OCI-LY7 (cell line): Measurements from ENCODE around the gene FBXO40. TPM values are rescaled to one million over a fixed set of nuclear protein-coding genes. Genes with fewer than 3 reads are reported as not detected.

ENCODE experiments used
- BruUV-seq: library from RNA; stranded (reverse); fragments of 400-500 nt; replicated peaks from 2 replicates; lab custom pipeline; 2021; lab: Mats Ljungman, UMichigan
- CTCF ChIA-PET: fragments of 300-600 bp; sonication (Branson Sonifier 250); formaldehyde crosslinking; loops from one replicate; lab custom pipeline; 2022; ENCODE audit warnings: antibody characterized with exemption; ENCODE audit not compliant: unreplicated experiment; lab: Charles Lee
- POLR2A ChIA-PET: fragments of 300-600 bp; sonication (Branson Sonifier 250); formaldehyde crosslinking; loops from one replicate; lab custom pipeline; 2022; ENCODE audit warnings: antibody characterized with exemption; lab: Charles Lee
- DNase-seq: peaks from one replicate; pipeline ENCODE4 v3.0.0-alpha.2; 2015; ENCODE audit warnings: low spot score
- H2AFZ ChIP-seq: fragments of 200-600 bp; sonication (generic), shearing (Covaris generic); 2 replicates; pipeline ENCODE4 v1.6.1; 2014; ENCODE audit warnings: mild to moderate bottlenecking, antibody characterized with exemption, low read length, moderate library complexity
- H3K27ac ChIP-seq: fragments of 200-600 bp; sonication (generic); 2 replicates; pipeline ENCODE4 v1.5.1; 2014; ENCODE audit warnings: mixed run types, low read depth, mild to moderate bottlenecking, moderate library complexity, low read length, inconsistent platforms; ENCODE audit not compliant: poor library complexity, severe bottlenecking
- H3K36me3 ChIP-seq: fragments of 200-600 bp; sonication (generic); 2 replicates; pipeline ENCODE4 v1.6.1; 2014; ENCODE audit warnings: mild to moderate bottlenecking, antibody characterized with exemption, low read length, moderate library complexity, mixed read lengths; ENCODE audit not compliant: insufficient read depth
- H3K4me1 ChIP-seq: fragments of 200-600 bp; sonication (generic); 2 replicates; pipeline ENCODE4 v1.5.1; 2014; ENCODE audit warnings: mild to moderate bottlenecking, low read length; ENCODE audit not compliant: insufficient read depth, poor library complexity, severe bottlenecking
- H3K4me2 ChIP-seq: fragments of 200-600 bp; sonication (generic); 2 replicates; pipeline ENCODE4 v1.6.1; 2014; ENCODE audit warnings: mild to moderate bottlenecking, low read length
- H3K4me3 ChIP-seq: fragments of 200-600 bp; sonication (generic); 2 replicates; pipeline ENCODE4 v1.5.1; 2014; ENCODE audit warnings: mild to moderate bottlenecking, low read depth, low read length; ENCODE audit not compliant: poor library complexity, severe bottlenecking
- H3K79me2 ChIP-seq: fragments of 200-600 bp; sonication (generic); 2 replicates; pipeline ENCODE4 v1.6.1; 2016; ENCODE audit warnings: low read depth, mild to moderate bottlenecking, low read length, moderate library complexity, mixed read lengths; ENCODE audit not compliant: insufficient read depth
- H3K9me2 ChIP-seq: fragments of 200-600 bp; sonication (generic); 2 replicates; pipeline ENCODE4 v1.6.1; 2016; ENCODE audit warnings: mild to moderate bottlenecking, low read length, mixed read lengths; ENCODE audit not compliant: insufficient read depth
- H3K9me3 ChIP-seq: fragments of 200-600 bp; sonication (generic); 2 replicates; pipeline ENCODE4 v1.6.1; 2014; ENCODE audit warnings: mild to moderate bottlenecking, mixed run types, low read length, mixed read lengths
- H4K20me1 ChIP-seq: fragments of 200-600 bp; sonication (generic); 2 replicates; pipeline ENCODE4 v1.6.1; 2014; ENCODE audit warnings: mild to moderate bottlenecking, antibody characterized with exemption, low read length, moderate library complexity, mixed read lengths; ENCODE audit not compliant: insufficient read depth
- EZH2phosphoT487 ChIP-seq: fragments of 200-600 bp; sonication (generic); IDR thresholded peaks from 2 replicates; pipeline ENCODE4 v1.6.1; 2018; ENCODE audit warnings: low read depth, borderline replicate concordance, mild to moderate bottlenecking, mixed run types, antibody characterized with exemption, low read length, moderate library complexity, mixed read lengths
- intact Hi-C: fragments of 100-400 bp; cut with micrococcal nuclease; formaldehyde crosslinking; loops from one replicate; pipeline ENCODE4 v1.10.0; 2022; ENCODE audit not compliant: unreplicated experiment
- total RNA-seq, 2 experiments: library from RNA; depleted of rRNA in 1 of 2; stranded (reverse); fragments of >200 nt in 1 of 2; shearing (Covaris generic) in 1 of 2; gene quantifications; 2 replicates each; pipeline ENCODE4 v1.2.3, GENCODE V29; 2014 to 2022
- TF ChIP-seq, protein P1 (sequence below): fragments of 200-600 bp; sonication (generic); conservative IDR thresholded peaks from 2 replicates; pipeline ENCODE4 v1.5.1; 2014; ENCODE audit warnings: mild to moderate bottlenecking, antibody characterized with exemption, low read length, moderate library complexity, mixed read lengths

FBXO40 gene
- total RNA-seq, 2 experiments from 2014 or later, result not detected

GRCh38 chr3:121566773-121567172, 26.4 kb upstream of the FBXO40 start:
- POLR2A ChIA-PET, result interaction anchor here (1.2 kb wide), 1 partner anchor 11 kb away, joined by 4 read pairs; no protein-coding TSS in a partner anchor
- CTCF ChIA-PET, result no interaction called here
- BruUV-seq, result no TSS peak

DNA sequence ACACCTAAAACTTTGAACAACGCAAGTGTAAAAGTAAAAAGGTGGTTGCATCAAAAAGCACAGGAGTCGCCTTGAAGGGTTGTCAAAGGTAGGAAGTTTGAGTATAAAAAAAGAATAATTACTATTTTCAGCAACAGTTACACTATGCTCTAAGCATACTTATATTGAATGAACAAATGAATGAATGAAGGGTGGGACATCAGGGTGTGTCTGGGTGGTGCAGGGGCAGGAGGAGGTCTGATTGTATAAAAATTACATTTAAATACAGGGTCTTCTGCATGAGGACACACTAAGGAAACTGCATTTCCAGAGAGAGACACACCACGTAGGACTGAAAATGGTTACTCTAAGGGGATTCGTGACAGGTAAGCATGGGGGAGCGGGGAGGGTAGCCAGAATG, 25.5 kb upstream of the FBXO40 start, which contains the start of gene ARGFX:
ARGFX (plus strand) TSS at position 301 of the 400 bp plus-strand sequence. CDS start 2,765 bp downstream, outside the sequence.
- Histone ChIP-seq H3K9me3 (no peaks in the 10 kb centered on the region), H3K36me3 (no peaks in the 10 kb centered on the region), H3K4me1 (no peaks in the 10 kb centered on the region), H3K79me2 (no peaks in the 10 kb centered on the region), H2AFZ (no peak within 1 kb of the TSS), H3K9me2 (no peaks in the 10 kb centered on the region), H3K4me2 (no peak within 1 kb of the TSS), H3K4me3 (no peak within 1 kb of the TSS), H3K27ac (no peak within 1 kb of the TSS), H4K20me1 (no peaks in the 10 kb centered on the region)
- ChIA-PET CTCF (no interaction called here), POLR2A (no interaction called here)
- intact Hi-C loops, result no loop called here
- DNase-seq, result no peak
- BruUV-seq, result no TSS peak
- TF ChIP-seq EZH2phosphoT487, result no peak
- TF ChIP-seq, protein P1, sequence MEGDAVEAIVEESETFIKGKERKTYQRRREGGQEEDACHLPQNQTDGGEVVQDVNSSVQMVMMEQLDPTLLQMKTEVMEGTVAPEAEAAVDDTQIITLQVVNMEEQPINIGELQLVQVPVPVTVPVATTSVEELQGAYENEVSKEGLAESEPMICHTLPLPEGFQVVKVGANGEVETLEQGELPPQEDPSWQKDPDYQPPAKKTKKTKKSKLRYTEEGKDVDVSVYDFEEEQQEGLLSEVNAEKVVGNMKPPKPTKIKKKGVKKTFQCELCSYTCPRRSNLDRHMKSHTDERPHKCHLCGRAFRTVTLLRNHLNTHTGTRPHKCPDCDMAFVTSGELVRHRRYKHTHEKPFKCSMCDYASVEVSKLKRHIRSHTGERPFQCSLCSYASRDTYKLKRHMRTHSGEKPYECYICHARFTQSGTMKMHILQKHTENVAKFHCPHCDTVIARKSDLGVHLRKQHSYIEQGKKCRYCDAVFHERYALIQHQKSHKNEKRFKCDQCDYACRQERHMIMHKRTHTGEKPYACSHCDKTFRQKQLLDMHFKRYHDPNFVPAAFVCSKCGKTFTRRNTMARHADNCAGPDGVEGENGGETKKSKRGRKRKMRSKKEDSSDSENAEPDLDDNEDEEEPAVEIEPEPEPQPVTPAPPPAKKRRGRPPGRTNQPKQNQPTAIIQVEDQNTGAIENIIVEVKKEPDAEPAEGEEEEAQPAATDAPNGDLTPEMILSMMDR, result no peak

More at GRCh38 chr3:121566773-121567172, 26.4 kb upstream of the FBXO40 start:
- no peaks in the 10 kb centered on the region for H4K20me1 ChIP-seq
- H3K4me2 ChIP-seq, result no peak overlapping the region
- H3K79me2 ChIP-seq, result no peaks in the 10 kb centered on the region
- H3K9me3 ChIP-seq, result no peaks in the 10 kb centered on the region
- no peak overlapping the region for H3K4me3 ChIP-seq
- no peaks in the 10 kb centered on the region for H3K4me1 ChIP-seq
- no peak for TF ChIP-seq EZH2phosphoT487
- TF ChIP-seq, protein P1, result no peak
- H2AFZ ChIP-seq, result no peak overlapping the region
- H3K36me3 ChIP-seq, result no peaks in the 10 kb centered on the region
- no peak for DNase-seq
- H3K9me2 ChIP-seq, result no peaks in the 10 kb centered on the region
- H3K27ac ChIP-seq, result no peak overlapping the region
- intact Hi-C loops, result no loop called here

DNA sequence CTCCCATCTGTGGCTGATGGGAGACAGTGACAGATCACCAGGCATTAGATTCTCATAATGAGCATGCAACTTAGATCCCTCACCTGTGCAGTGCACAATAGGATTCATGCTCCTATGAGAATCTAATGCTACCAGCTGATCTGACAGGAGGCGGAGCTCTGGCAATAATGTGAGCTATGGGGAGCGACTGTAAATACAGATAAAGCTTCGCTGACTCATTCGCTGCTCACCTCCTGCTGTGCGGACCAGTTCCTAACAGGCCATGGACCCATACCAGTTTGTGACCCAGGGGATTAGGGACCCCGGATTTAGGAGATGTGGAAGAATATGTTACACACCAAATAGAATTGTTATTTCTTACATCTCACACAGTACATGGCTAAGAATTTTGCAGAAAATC, 18.7 kb upstream of the FBXO40 start:
- Histone ChIP-seq H3K36me3 (no peaks in the 10 kb centered on the region), H3K4me3 (no peak overlapping the region), H3K9me3 (no peaks in the 10 kb centered on the region), H4K20me1 (no peaks in the 10 kb centered on the region), H3K9me2 (no peaks in the 10 kb centered on the region), H2AFZ (no peak overlapping the region), H3K4me1 (no peaks in the 10 kb centered on the region), H3K4me2 (no peak overlapping the region), H3K79me2 (no peaks in the 10 kb centered on the region), H3K27ac (no peak overlapping the region)
- TF ChIP-seq, protein P1, result no peak
- no peak for TF ChIP-seq EZH2phosphoT487
- ChIA-PET CTCF (no interaction called here), POLR2A (no interaction called here)
- BruUV-seq, result no TSS peak
- DNase-seq, result no peak
- intact Hi-C loops, result no loop called here
